OCI-LY7 (cell line): Measurements from ENCODE around the gene SMIM24. TPM values are rescaled to one million over a fixed set of nuclear protein-coding genes. Genes with fewer than 3 reads are reported as not detected.

Experiments used
- BruUV-seq: library from RNA; stranded (reverse); fragments of 400-500 nt; replicated peaks from 2 replicates; lab custom pipeline; 2021; lab: Mats Ljungman, UMichigan
- CTCF ChIA-PET: fragments of 300-600 bp; sonication (Branson Sonifier 250); formaldehyde crosslinking; loops from one replicate; lab custom pipeline; 2022; ENCODE audit warnings: antibody characterized with exemption; ENCODE audit not compliant: unreplicated experiment; lab: Charles Lee
- POLR2A ChIA-PET: fragments of 300-600 bp; sonication (Branson Sonifier 250); formaldehyde crosslinking; loops from one replicate; lab custom pipeline; 2022; ENCODE audit warnings: antibody characterized with exemption; lab: Charles Lee
- DNase-seq: peaks from one replicate; pipeline ENCODE4 v3.0.0-alpha.2; 2015; ENCODE audit warnings: low spot score
- H2AFZ ChIP-seq: fragments of 200-600 bp; sonication (generic), shearing (Covaris generic); 2 replicates; pipeline ENCODE4 v1.6.1; 2014; ENCODE audit warnings: mild to moderate bottlenecking, antibody characterized with exemption, low read length, moderate library complexity
- H3K27ac ChIP-seq: fragments of 200-600 bp; sonication (generic); 2 replicates; pipeline ENCODE4 v1.5.1; 2014; ENCODE audit warnings: mixed run types, low read depth, mild to moderate bottlenecking, moderate library complexity, low read length, inconsistent platforms; ENCODE audit not compliant: poor library complexity, severe bottlenecking
- H3K36me3 ChIP-seq: fragments of 200-600 bp; sonication (generic); 2 replicates; pipeline ENCODE4 v1.6.1; 2014; ENCODE audit warnings: mild to moderate bottlenecking, antibody characterized with exemption, low read length, moderate library complexity, mixed read lengths; ENCODE audit not compliant: insufficient read depth
- H3K4me1 ChIP-seq: fragments of 200-600 bp; sonication (generic); 2 replicates; pipeline ENCODE4 v1.5.1; 2014; ENCODE audit warnings: mild to moderate bottlenecking, low read length; ENCODE audit not compliant: insufficient read depth, poor library complexity, severe bottlenecking
- H3K4me2 ChIP-seq: fragments of 200-600 bp; sonication (generic); 2 replicates; pipeline ENCODE4 v1.6.1; 2014; ENCODE audit warnings: mild to moderate bottlenecking, low read length
- H3K4me3 ChIP-seq: fragments of 200-600 bp; sonication (generic); 2 replicates; pipeline ENCODE4 v1.5.1; 2014; ENCODE audit warnings: mild to moderate bottlenecking, low read depth, low read length; ENCODE audit not compliant: poor library complexity, severe bottlenecking
- H3K79me2 ChIP-seq: fragments of 200-600 bp; sonication (generic); 2 replicates; pipeline ENCODE4 v1.6.1; 2016; ENCODE audit warnings: low read depth, mild to moderate bottlenecking, low read length, moderate library complexity, mixed read lengths; ENCODE audit not compliant: insufficient read depth
- H3K9me2 ChIP-seq: fragments of 200-600 bp; sonication (generic); 2 replicates; pipeline ENCODE4 v1.6.1; 2016; ENCODE audit warnings: mild to moderate bottlenecking, low read length, mixed read lengths; ENCODE audit not compliant: insufficient read depth
- H3K9me3 ChIP-seq: fragments of 200-600 bp; sonication (generic); 2 replicates; pipeline ENCODE4 v1.6.1; 2014; ENCODE audit warnings: mild to moderate bottlenecking, mixed run types, low read length, mixed read lengths
- H4K20me1 ChIP-seq: fragments of 200-600 bp; sonication (generic); 2 replicates; pipeline ENCODE4 v1.6.1; 2014; ENCODE audit warnings: mild to moderate bottlenecking, antibody characterized with exemption, low read length, moderate library complexity, mixed read lengths; ENCODE audit not compliant: insufficient read depth
- EZH2phosphoT487 ChIP-seq: fragments of 200-600 bp; sonication (generic); IDR thresholded peaks from 2 replicates; pipeline ENCODE4 v1.6.1; 2018; ENCODE audit warnings: low read depth, borderline replicate concordance, mild to moderate bottlenecking, mixed run types, antibody characterized with exemption, low read length, moderate library complexity, mixed read lengths
- intact Hi-C: fragments of 100-400 bp; cut with micrococcal nuclease; formaldehyde crosslinking; loops from one replicate; pipeline ENCODE4 v1.10.0; 2022; ENCODE audit not compliant: unreplicated experiment
- total RNA-seq, 2 experiments: library from RNA; depleted of rRNA in 1 of 2; stranded (reverse); fragments of >200 nt in 1 of 2; shearing (Covaris generic) in 1 of 2; gene quantifications; 2 replicates each; pipeline ENCODE4 v1.2.3, GENCODE V29; 2014 to 2022
- TF ChIP-seq, protein P1 (sequence below): fragments of 200-600 bp; sonication (generic); conservative IDR thresholded peaks from 2 replicates; pipeline ENCODE4 v1.5.1; 2014; ENCODE audit warnings: mild to moderate bottlenecking, antibody characterized with exemption, low read length, moderate library complexity, mixed read lengths

SMIM24 gene
- total RNA-seq, 2 experiments from 2014 or later: 6.8 to 9.9 TPM

DNA sequence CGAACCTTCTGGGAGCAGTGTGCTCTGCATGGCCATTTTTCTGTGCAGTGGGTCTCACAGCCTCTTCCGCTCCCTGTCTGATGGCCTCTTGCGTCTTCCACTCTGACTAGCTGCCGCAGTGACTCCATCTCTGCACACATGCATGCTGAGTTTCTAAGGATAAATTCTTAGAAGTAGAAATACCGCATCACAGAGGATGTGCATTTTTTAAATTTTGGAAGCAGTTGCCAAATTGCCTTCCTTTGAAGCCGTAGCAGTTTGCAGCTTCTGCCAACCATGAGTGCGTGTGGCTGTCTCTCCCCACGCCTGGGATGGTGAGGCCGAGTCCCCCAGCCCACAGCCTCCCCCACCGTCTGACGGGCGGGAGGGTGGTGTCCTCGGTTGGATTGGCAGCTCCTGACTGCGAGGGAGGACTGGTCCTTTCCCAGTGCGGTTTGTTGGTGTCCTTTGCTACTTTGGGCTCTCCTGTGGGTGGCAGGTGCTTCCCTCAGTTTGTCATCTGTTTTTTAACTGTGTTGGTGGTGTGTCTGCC, 35.6 kb upstream of the SMIM24 start:
- Histone ChIP-seq H4K20me1 (no peaks in the 10 kb centered on the region; the same call in 1 of the 2 replicates), H3K9me2 (no peaks in the 10 kb centered on the region), H3K4me1 (peaks cover 16% of the 10 kb centered on the region), H3K4me2 (peak overlapping the region; percentile 28; the same call in 1 of the 2 replicates), H3K9me3 (no peaks in the 10 kb centered on the region), H3K4me3 (no peak overlapping the region), H3K79me2 (peaks cover 4% of the 10 kb centered on the region; the same call in 1 of the 2 replicates), H3K27ac (peak overlapping the region; percentile 43), H2AFZ (no peak overlapping the region), H3K36me3 (peaks cover 28% of the 10 kb centered on the region; the same call in 1 of the 2 replicates)
- POLR2A ChIA-PET: no interaction called here
- no peak for DNase-seq
- no peak for TF ChIP-seq EZH2phosphoT487
- TF ChIP-seq, protein P1, sequence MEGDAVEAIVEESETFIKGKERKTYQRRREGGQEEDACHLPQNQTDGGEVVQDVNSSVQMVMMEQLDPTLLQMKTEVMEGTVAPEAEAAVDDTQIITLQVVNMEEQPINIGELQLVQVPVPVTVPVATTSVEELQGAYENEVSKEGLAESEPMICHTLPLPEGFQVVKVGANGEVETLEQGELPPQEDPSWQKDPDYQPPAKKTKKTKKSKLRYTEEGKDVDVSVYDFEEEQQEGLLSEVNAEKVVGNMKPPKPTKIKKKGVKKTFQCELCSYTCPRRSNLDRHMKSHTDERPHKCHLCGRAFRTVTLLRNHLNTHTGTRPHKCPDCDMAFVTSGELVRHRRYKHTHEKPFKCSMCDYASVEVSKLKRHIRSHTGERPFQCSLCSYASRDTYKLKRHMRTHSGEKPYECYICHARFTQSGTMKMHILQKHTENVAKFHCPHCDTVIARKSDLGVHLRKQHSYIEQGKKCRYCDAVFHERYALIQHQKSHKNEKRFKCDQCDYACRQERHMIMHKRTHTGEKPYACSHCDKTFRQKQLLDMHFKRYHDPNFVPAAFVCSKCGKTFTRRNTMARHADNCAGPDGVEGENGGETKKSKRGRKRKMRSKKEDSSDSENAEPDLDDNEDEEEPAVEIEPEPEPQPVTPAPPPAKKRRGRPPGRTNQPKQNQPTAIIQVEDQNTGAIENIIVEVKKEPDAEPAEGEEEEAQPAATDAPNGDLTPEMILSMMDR: no peak
- CTCF ChIA-PET: interaction anchor here (0.9 kb wide), 1 partner anchor 36 kb away, joined by 3 read pairs; no protein-coding TSS in a partner anchor
- BruUV-seq: no TSS peak
- intact Hi-C loops: no loop called here

GRCh38 chr19:3514930-3515329, 34.6 kb upstream of the SMIM24 start:
- peaks cover 28% of the 10 kb centered on the region; the same call in 1 of the 2 replicates for H3K36me3 ChIP-seq
- H3K4me1 ChIP-seq: peaks cover 16% of the 10 kb centered on the region
- H3K4me2 ChIP-seq: no peak overlapping the region
- TF ChIP-seq, protein P1: no peak
- TF ChIP-seq EZH2phosphoT487: no peak
- no peak overlapping the region for H3K27ac ChIP-seq
- H3K4me3 ChIP-seq: no peak overlapping the region
- no TSS peak for BruUV-seq
- no peak for DNase-seq
- no peaks in the 10 kb centered on the region for H3K9me2 ChIP-seq
- POLR2A ChIA-PET: no interaction called here
- H4K20me1 ChIP-seq: no peaks in the 10 kb centered on the region; the same call in 1 of the 2 replicates
- no peaks in the 10 kb centered on the region for H3K9me3 ChIP-seq
- intact Hi-C loops: no loop called here
- no peak overlapping the region for H2AFZ ChIP-seq
- CTCF ChIA-PET: no interaction called here
- H3K79me2 ChIP-seq: peaks cover 4% of the 10 kb centered on the region; the same call in 1 of the 2 replicates
